Activated naive CD4-positive, alpha-beta T cell treated with Interleukin-2 at 50 U/mL for 16 hours (primary cell): ENCODE measurements around the gene OR6P1.

ENCODE experiments used
- DNase-seq: peaks from one replicate; pipeline ENCODE4 v3.0.0-alpha.2; 2020

Gene OR6P1, protein sequence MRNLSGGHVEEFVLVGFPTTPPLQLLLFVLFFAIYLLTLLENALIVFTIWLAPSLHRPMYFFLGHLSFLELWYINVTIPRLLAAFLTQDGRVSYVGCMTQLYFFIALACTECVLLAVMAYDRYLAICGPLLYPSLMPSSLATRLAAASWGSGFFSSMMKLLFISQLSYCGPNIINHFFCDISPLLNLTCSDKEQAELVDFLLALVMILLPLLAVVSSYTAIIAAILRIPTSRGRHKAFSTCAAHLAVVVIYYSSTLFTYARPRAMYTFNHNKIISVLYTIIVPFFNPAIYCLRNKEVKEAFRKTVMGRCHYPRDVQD

DNA sequence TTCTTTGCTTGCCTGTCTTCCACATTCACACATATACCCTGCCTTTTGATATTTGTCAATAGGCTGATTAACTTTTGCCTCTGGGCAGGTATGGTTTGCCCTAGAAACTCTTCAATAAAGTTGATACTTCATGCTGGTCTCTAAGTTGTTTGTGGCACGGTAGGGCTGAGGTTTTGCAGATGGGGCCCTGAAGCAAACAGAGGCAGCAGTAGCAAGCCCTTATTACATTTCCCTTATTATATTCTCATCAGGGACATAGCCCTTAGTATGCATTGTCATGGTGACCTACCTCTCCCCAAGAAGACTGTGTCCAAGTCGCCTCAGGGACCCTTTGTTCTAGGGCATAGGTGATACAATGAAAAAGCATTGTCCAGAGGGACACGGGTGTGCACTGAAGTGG lies at the start of gene OR6P1:
Gene OR6P1, minus strand, starts transcription at position 101 of the 400 bp plus-strand sequence. CDS start 6,976 bp downstream, outside the sequence.
- no peak for DNase-seq

DNA sequence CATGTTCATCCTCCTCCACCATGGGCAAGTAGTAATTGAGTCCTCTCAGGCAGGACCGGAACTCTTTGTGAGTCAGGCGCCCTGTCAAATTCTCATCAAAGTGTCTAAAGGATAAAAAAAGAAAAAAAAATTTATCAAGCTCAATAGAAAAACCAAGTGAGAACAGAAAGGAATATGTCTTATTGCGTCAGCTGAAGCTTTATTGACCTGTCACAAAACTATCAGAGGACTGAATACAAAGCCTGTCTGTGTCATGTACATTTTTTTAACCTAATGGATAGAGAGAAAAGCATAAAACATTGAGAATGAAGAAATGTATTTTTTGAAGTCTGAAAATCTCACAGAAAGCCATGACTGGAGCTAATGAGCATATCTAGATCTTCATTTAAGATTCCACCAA lies 43.4 kb upstream of the OR6P1 start:
- no peak for DNase-seq

DNA sequence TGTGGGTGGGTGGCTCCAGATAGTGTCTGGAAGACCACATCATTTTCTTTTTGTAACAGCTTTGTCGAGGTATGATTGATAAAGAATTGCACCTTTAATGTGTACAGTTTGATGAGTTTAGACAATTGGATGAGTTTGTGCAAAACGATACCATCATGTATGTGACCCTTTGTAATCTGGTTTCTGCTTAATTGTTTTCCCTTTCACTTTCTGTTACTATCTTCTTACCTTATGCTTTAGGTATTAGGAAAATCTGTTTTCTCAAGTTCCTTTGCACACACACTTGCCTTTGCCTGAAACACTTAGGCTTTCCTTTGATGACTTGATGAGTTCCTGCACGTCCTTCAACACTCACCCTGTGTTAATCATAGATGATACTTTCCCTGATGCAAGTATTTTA lies 41.5 kb upstream of the OR6P1 start:
- DNase-seq = no peak

DNA sequence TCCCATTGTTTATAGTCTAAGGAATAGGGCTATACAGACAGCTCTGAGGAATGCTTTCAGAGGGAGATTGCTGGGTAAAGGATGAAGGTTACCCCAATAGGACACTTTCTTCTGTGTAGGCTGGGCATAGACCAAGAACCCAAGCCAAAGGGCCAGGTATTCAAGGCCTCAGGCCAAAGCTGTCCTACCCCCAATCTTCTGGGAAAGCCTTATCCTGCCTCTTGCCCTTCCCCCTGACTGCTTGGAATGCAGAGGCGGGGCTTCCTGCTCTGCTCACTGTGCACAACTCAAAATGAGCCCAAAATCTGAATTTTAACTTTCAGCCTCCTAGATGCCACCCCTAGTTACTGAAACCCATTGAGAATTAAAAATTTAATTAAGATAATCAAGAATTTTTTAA lies 36.9 kb upstream of the OR6P1 start:
- no peak for DNase-seq

DNA sequence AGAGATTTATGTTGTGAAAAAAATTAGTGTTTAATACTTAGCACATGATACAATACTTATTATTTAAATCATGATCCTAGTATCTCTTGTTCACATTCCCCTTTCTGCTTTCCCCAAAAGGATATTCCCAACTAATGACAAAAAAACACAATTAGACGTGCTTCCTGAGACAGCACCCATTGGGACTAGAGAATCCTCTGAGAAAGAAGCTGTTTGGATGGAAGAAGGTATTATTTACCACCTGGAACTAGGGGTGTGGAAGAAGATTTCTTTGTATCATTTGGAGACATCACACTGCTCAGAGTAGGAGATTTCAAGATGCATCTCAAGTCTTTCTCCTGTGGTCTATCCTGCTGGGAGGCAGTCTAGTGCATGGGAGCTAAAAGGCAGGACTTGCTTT lies 34.6 kb upstream of the OR6P1 start, which contains the start of gene OR10Z1:
Gene OR10Z1, plus strand, starts transcription at position 301 of the 400 bp plus-strand sequence. CDS start 1,171 bp downstream, outside the sequence.
- DNase-seq = no peak

DNA sequence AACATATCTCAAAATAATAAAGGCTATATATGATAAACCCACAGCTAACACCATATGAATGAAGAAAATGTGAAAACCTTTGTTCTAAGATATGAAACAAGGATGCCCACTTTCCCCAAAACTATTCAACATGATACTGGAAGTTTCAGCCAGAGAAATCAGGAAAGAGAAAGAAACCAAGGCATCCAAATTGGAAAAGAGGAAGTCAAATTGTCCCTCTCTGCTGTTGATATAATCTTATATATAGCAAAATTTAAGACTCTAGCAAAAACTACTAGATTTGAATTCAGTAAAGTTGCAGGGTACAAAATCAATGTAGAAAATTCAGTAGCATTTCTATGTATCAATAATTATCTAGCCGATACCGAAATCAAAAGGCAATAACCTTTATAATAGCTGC lies 30.4 kb upstream of the OR6P1 start:
- DNase-seq = no peak

DNA sequence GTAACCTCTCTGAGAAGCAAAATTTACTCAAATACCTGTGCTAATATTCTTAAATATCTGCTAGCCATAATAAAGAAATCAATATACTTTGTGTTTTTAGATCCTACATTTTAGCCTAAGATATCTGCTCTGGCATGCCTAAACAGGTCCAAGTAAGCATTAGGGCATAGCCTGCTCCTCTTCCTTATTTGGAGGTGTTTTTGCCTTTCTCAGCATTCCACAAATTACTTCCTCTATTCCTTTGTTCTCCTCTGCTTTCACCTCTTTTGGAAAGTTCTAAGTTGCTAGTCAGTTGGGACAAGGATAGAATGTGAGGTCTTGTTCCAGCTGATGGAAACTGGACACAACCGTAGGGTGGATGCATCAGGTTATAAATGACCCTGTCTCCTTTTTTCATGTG lies 16.6 kb upstream of the OR6P1 start:
- DNase-seq = no peak

DNA sequence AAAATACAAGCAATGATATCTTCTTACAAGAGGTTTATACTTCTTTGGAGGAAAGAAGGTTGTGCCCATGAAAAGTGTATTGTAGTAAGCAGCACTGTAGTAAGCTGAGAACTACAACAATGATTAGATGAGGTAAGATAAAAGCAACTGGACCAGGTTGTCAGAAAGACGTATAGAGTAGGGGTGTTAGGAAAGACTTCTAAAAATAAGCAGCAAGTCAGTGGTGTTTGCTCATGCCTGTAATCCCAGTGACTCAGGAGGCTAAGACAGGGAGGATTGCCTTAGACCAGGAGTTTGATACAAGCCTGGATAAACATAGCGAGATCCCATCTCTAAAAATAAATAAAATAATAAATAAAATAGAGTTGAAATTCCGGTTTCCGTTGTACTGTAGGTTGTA lies 13.6 kb upstream of the OR6P1 start:
- DNase-seq = no peak

DNA sequence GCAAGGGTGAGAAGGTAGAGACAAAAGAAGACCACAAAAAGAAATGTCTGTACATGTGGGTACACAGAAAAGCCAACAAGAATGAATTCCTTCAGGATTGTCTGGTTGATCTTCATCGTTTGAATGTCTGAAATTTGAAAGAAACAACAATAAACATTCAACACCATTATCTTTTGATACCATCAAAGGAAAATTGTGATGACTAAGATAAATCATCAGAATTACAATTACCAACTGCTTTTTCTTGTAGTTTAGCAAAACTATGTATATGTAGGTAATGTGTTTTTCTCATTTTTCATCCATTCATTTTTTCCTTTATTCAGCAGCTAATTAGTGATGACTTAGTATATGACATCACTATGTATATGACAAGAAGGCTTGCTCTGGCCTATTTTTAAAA lies 9.4 kb upstream of the OR6P1 start, which contains the start of gene OR10X1:
Gene OR10X1, minus strand, starts transcription at position 167 of the 400 bp plus-strand sequence. Its CDS starts 0 bp downstream, at position 167.
- no peak for DNase-seq

DNA sequence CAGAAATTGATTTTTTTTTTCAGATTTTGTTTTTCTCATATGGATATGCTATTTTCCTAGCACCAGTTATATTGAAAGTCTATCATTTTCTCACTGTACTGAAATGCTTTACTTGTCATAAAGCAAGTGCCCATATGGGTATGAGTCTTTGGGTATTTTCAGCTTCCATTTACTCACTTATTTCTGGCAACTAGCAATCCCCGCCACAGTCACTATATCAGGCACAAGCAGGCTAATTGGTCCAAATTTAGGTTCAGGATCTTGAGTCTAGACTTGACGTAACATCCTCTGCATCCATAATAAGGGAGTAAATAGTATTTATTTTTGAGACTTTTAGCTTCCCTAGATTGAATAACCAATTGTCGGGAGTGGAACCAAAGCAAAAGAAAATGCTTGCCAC lies 7.2 kb upstream of the OR6P1 start:
- DNase-seq = no peak

DNA sequence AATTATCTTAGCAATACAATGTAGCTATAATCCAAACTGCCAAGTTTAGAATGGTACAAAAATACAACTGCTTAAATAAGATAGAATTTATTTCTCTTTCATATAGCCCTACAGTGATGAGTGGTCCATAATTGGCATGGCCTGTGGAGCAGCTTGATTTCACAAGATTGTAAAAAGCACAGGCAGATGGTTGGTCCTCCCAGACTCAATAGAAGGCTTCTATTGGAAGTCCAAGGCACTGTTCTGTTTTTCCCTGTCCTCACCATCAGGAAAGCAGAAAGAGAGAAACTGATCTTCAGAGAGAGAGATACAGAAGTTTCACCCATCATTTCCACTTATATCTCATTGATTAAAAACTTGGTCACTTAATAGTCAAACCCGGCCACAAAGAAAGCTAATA lies 1.8 kb upstream of the OR6P1 start:
- DNase-seq = no peak

DNA sequence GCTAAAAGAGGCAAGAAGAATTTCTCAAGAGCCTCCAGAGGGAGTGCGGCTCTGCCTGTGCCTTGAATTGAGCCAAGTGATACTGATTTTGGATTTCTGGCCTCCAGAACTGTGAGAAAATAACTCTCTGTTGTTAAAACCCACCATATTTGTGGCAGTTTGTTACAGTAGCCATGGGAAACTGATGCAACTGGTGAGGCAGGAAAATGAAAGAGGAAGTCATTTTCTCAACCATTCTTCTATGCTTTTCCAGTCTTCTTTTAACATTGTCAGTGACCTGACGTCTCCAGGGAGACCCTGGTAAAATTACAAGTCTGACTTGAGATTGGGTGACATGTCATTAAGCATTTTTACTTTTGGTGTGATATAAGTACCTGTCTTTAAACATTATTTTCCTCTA lies 5.8 kb downstream of the OR6P1 start:
- DNase-seq = no peak

DNA sequence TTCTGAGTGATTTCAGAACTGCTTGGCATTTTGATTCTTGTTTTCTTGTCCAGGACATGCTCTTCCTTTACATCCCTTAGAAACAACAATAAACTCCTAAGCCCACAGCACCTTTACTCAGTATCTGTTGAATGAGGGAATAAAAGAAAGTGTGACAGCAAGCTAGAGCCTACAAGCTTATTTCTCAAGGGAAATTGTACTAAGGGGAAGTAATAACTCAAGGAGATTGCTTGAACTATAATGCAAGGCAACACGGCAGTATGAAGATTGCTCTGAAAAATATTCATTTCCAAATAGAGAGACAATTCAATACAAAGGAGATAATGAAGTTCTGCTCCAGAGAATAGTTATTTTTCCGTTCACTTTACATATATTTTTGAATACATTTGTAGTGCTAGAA lies 6.5 kb downstream of the OR6P1 start:
- no peak for DNase-seq

DNA sequence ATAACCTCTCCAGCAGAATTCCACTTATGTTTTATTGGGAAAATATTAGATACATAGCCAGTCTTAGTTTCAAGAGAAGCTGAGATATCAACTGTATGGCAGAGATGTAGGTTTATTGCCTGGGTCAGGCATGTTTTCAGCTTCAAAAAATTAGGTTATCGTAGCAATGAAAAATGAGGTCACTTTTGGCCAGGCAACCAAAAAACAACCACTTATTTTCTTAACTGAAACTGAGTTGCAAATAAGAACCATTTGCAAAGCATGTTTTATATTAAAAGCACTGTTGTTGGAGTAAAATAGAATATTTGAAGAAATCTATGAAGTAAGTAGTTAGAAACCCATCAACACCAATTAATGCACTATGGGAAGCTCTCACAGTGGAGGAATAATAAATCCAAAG lies 10.7 kb downstream of the OR6P1 start:
- no peak for DNase-seq

DNA sequence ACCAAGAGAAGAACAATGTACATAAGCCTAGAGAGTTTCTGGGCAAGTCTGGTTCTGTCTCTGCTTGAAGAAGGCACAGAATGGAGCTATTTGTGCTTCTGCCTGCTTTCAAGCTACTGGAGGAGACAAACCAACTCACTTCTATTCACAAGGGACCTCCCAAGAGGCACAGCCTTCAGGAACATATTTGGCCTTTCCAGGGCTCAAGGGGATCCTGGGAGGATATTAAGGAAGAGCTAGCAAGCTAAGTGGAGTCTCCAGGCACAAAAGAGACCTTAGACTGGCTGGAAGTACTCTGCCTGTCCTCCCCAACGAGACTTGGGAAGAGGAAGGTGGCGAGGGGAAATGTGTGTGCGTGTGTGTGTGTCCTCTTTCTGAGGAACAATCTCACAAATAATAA lies 16.0 kb downstream of the OR6P1 start, which contains the start of gene OR6Y1:
Gene OR6Y1, minus strand, starts transcription at position 54 of the 400 bp plus-strand sequence. CDS start 6,300 bp downstream, outside the sequence.
- DNase-seq = no peak

DNA sequence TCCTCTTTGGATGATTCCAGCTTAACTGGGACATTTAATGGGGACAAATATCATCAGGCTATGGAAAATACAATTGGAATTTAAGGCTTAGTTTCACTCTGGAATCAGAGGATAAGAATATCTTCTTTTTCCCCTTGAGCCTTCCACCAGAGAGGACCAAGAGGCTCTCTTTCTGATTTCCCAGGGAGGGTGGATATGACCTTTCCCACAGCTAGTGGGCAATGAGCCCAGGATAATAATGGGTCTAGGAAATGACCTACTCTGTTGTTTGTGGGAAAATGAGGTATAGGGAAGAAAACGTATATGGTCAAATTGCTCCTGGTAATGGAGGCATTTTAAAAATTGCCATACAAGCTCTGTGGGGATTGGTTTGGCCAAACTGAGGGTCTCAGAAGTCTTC lies 18.1 kb downstream of the OR6P1 start:
- no peak for DNase-seq

DNA sequence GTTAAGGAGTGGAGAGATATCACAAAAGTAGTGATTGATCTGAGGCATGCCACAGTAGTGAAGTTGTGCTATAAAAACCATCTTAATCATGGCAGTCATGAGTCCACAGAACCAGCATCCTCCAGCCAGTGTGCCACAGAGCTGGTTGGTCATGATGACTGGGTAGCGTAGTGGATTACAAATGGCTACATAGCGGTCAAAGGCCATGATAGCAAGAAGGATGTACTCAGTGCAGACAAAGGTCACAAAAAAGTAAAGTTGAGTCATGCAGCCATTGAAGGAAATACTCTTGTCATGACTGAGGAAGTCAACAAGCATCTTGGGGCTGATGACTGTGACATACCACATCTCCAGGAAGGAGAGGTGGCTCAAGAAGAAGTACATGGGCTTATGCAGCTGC lies 22.8 kb downstream of the OR6P1 start:
- no peak for DNase-seq

DNA sequence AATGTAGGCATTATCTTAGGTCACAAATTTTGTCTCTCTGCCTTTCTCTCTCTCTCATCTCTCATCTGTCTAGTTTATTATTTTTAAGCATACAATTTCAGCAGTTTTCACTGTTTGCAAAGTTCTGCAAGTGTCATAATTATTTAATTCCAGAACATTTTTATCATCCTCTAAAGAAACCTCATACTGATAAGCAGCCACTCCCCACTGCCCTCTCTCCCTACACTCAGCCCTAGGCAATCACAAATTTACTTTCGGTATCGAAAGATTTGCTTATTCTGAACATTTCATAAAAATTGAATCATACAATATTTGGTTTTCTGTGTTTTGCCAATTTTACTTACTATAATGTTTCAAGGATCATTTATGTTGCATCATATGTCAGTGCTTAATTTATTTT lies 32.8 kb downstream of the OR6P1 start:
- no peak for DNase-seq

DNA sequence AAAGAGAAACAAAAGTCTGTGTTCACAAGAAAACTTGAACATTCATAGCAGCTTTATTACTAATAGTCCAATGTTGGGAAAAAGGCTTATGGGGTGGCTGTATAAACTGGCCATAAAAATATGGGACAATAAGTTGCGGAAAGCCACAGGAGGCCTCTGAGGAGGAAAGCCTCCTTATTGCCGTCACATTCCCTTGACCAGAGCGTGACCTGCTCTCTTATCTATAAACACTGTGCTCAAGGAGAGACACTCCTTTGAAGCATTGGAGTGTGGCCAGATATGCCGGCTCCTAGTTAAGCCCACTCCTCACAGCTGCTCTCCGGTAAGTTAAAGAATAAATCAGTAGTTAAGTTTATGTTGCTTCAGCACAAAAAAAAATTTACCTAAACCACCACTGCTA lies 35.9 kb downstream of the OR6P1 start:
- no peak for DNase-seq

DNA sequence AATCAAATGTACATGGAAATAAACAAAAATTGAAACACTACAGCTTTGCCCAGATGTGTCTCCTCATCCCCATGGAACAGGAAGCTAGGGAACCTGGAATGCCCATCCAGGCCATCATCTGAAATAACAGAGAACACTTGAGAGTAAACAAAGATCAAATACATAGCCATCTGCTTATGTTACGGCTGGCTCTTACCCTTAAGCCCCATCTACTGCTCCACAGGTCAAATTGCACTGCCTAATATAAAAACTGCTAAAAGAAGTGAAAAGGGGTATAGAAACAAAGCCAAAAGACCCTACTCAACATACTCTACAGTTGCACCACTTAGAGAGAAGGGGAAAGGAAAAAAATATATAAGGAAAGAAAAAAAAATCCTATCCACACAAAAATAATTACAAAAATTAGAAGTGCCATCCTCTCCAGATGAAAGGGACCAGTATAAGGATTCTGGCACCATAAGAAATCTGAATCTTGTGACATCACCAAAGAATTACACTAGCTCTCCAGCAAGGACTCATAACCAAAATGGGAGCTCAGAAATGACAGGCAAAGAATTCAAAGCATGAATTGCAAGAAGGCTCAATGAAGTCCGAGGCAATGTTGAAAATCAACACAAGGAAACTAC lies 43.1 kb downstream of the OR6P1 start:
- no peak for DNase-seq

DNA sequence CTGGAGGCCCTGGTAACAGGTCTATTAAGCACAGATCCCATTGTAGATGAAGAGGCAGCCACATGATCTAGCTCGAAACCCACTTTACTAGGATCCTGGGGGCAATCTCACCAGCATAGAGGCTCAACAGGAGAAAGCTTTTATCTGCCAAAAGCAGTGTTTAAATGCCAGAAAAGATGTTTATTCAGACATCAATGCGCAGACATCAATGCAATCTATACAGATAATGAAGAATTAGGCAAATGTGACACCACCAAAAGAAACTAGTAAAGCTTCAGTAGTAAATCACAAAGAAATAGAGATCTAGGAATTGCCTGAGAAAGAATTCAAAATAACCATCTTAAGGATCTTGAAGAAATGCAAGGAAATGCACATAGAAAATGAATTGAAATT lies 48.7 kb downstream of the OR6P1 start:
- no peak for DNase-seq

DNA sequence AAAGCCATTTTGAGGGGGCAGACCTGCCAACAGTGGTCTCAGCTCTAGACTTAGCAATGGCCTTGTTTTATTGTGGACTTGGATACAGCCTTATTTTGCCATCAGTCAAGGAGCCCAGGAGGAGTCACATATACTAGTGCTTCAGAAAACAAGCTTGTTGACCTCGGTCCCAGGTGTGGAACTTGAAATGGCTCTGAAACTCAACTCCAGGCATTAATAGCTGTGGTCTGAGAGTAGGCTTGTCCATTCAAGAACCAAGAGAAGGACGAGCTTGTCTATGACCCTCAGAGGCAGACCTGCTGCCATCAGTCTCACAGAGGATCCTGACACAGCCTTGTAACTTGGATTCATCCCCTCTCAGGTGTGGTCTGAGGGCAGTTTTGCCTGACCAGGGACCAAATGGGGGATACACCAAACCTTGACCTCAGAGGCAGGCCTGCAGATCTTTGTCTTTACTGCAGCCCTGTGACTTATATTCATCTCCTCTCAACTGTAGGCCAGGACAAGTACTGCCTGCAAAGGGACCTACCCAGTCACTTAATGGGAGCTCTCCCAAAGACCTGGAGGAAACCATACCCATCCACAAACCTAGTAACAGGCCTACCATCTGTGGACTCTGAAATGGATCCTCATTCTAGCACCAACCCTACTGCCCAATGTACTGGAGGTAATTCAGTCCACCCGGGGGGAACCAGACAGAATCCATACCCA lies 49.3 kb downstream of the OR6P1 start:
- DNase-seq = no peak

DNA sequence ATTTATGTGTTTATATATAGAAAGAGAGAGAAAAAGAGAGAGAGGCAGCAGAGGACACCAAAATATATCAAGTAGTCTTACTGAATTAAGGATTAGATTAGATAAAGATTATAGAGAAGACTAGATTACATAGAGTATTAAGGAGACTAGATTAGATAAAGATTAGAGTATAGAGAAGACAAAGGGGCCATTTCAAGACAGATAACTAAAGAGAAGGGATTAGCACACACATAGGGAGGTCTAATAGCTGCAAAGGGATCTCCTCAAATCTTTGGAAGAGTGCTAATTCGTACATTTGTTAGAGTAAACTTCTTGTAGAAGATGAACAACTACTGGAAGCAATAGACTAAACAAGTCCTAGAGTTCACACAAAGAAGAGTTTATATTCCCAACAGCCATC lies 50.4 kb downstream of the OR6P1 start:
- DNase-seq = no peak

DNA sequence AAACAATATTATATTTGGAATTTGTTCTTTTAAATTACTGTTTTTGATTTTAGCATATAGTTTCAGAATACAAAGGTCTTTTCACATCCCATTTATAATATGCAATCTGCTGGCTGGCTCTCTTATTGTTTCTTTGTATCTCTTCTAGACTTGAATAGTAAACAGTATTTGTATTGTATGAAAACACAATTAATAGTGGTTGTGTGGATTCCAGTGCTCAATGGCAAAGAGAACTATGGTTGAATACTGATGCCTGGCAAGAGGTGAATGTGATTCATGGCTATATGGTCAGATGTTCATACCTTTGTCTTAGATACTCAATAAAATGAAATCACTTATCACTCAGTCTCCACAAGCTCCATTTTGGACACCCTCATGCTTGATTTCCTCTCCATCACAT lies 53.4 kb downstream of the OR6P1 start:
- DNase-seq = no peak
